CD4-positive, alpha-beta memory T cell (primary cell): ENCODE results near the gene SIGLEC8. TPM values are rescaled to one million over a fixed set of nuclear protein-coding genes. Genes with fewer than 3 reads are reported as not detected.

ENCODE experiments used
- CTCF ChIA-PET: fragments of 350-600 bp; sonication (Branson Sonifier 250); formaldehyde crosslinking; loops from one replicate; lab custom pipeline; 2021; ENCODE audit warnings: inconsistent platforms; ENCODE audit not compliant: partially characterized antibody; lab: Charles Lee
- POLR2A ChIA-PET: fragments of 350-600 bp; sonication (Branson Sonifier 250); formaldehyde crosslinking; loops from one replicate; lab custom pipeline; 2021; ENCODE audit not compliant: partially characterized antibody; lab: Charles Lee
- DNase-seq, 5 donors: peaks; one replicate each; pipeline versions ENCODE4 v3.0.0 to v3.0.0-alpha.2; 2020 to 2022; ENCODE audit warnings: mixed read lengths in 1 of 5
- H3K27ac ChIP-seq: one replicate; pipeline ENCODE4 v1.7.0; 2013; ENCODE audit warnings: low read depth, low read length
- H3K27me3 ChIP-seq: 2 replicates; pipeline ENCODE4 v1.7.0; 2013; ENCODE audit warnings: mild to moderate bottlenecking, low read length, moderate library complexity; ENCODE audit not compliant: insufficient read depth
- H3K36me3 ChIP-seq: 2 replicates; pipeline ENCODE4 v1.7.0; 2013; ENCODE audit warnings: mild to moderate bottlenecking, low read length, moderate library complexity; ENCODE audit not compliant: insufficient read depth
- H3K4me1 ChIP-seq: 2 replicates; pipeline ENCODE4 v1.7.0; 2013; ENCODE audit warnings: mild to moderate bottlenecking, low read length, moderate library complexity; ENCODE audit not compliant: insufficient read depth
- H3K4me3 ChIP-seq, 2 donors: one replicate each; pipeline ENCODE4 v1.7.0; 2013; ENCODE audit warnings: low read length in 2 of 2, mild to moderate bottlenecking in 1 of 2
- H3K9me3 ChIP-seq, 2 donors: one replicate each; pipeline ENCODE4 v1.7.0; 2013; ENCODE audit warnings: low read length in 2 of 2, control low read depth in 1 of 2; ENCODE audit not compliant: control insufficient read depth in 1 of 2
- H3K27ac Mint-ChIP-seq, 7 donors: one replicate each; pipeline ENCODE4 v1.8.0; 2020 to 2021; ENCODE audit warnings: mixed read lengths in 7 of 7, mild to moderate bottlenecking in 6 of 7, inconsistent platforms in 3 of 7, moderate library complexity in 3 of 7
- H3K27me3 Mint-ChIP-seq, 2 donors: one replicate each; pipeline ENCODE4 v1.8.0; 2020 to 2021; ENCODE audit warnings: mixed read lengths in 2 of 2
- H3K36me3 Mint-ChIP-seq, 2 donors: one replicate each; pipeline ENCODE4 v1.8.0; 2020 to 2021; ENCODE audit warnings: mixed read lengths in 2 of 2, inconsistent platforms in 1 of 2, mild to moderate bottlenecking in 1 of 2
- H3K4me1 Mint-ChIP-seq, 4 donors: one replicate each; pipeline ENCODE4 v1.8.0; 2020 to 2021; ENCODE audit warnings: mixed read lengths in 4 of 4, mild to moderate bottlenecking in 1 of 4
- H3K4me3 Mint-ChIP-seq, 8 donors: one replicate each; pipeline ENCODE4 v1.8.0; 2020 to 2021; ENCODE audit warnings: mixed read lengths in 8 of 8, mild to moderate bottlenecking in 7 of 8, moderate library complexity in 6 of 8, inconsistent platforms in 3 of 8
- H3K9me3 Mint-ChIP-seq, 8 donors: one replicate each; pipeline ENCODE4 v1.8.0; 2020 to 2021; ENCODE audit warnings: mixed read lengths in 8 of 8, mild to moderate bottlenecking in 5 of 8, inconsistent platforms in 3 of 8, moderate library complexity in 1 of 8
- intact Hi-C: fragments of 100-400 bp; cut with micrococcal nuclease; formaldehyde crosslinking; loops from one replicate; pipeline ENCODE4 v1.15.1; 2023
- polyA plus RNA-seq, 2 donors: library from polyadenylated mRNA; unstranded; fragments of 300-500 nt; fragmentation: Illumina TruSeq; gene quantifications; one replicate each; pipeline ENCODE4 v1.2.3, GENCODE V29; 2021
- total RNA-seq, 2 experiments: library from RNA; stranded (reverse); gene quantifications; one replicate each; pipeline ENCODE4 v1.2.3, GENCODE V29; 2021

Gene SIGLEC8
- total and polyA plus RNA-seq, 4 experiments from 2014 or later = not detected

- intact Hi-C loops = no loop called here
- no peak overlapping the region for H3K4me3 ChIP-seq
- DNase-seq = no peak
- H3K4me1 ChIP-seq = no peaks in the 10 kb centered on the region
- no peaks in the 10 kb centered on the region for H3K36me3 ChIP-seq
- ChIA-PET CTCF (interaction anchor here (1.0 kb wide), 1 partner anchor 12 kb away, joined by 4 read pairs; no protein-coding TSS in a partner anchor), POLR2A (no interaction called here)
- Mint-ChIP-seq H3K36me3 (no peaks in the 10 kb centered on the region), H3K4me3 (no peak overlapping the region), H3K9me3 (no peaks in the 10 kb centered on the region), H3K4me1 (peaks cover 2 to 18% (median 5%) of the 10 kb centered on the region in 4 donors), H3K27me3 (peaks cover 12 to 32% of the 10 kb centered on the region in 2 donors), H3K27ac (no peak overlapping the region)
- H3K27me3 ChIP-seq = peaks cover 10% of the 10 kb centered on the region
- H3K9me3 ChIP-seq = no peaks in the 10 kb centered on the region
- H3K27ac ChIP-seq = no peak overlapping the region
These were observed 2.1 kb upstream of the SIGLEC8 start for GRCh38 chr19:51460164-51460992.

GRCh38 chr19:51458899-51459505 is 748 bp upstream of the SIGLEC8 start:
- Histone ChIP-seq H3K27ac (no peak overlapping the region), H3K27me3 (peaks cover 10% of the 10 kb centered on the region), H3K36me3 (no peaks in the 10 kb centered on the region), H3K4me1 (no peaks in the 10 kb centered on the region), H3K4me3 (no peak overlapping the region), H3K9me3 (no peaks in the 10 kb centered on the region)
- Mint-ChIP-seq H3K36me3 (no peaks in the 10 kb centered on the region), H3K4me1 (peaks cover 2 to 13% (median 5%) of the 10 kb centered on the region in 4 donors), H3K27me3 (peaks cover 7 to 23% of the 10 kb centered on the region in 2 donors), H3K4me3 (no peak overlapping the region), H3K9me3 (no peaks in the 10 kb centered on the region), H3K27ac (peak overlapping the region in 1 of 7 donors; percentile 52)
- intact Hi-C loops = no loop called here
- CTCF ChIA-PET = no interaction called here
- POLR2A ChIA-PET = no interaction called here
- peak in 1 of 5 donors; percentile 14 for DNase-seq

- Mint-ChIP-seq H3K9me3 (peaks cover 0 to 4% (median 0%) of the 10 kb centered on the region in 8 donors), H3K36me3 (no peaks in the 10 kb centered on the region), H3K4me3 (no peak overlapping the region), H3K27ac (no peak overlapping the region), H3K27me3 (peaks cover 3 to 21% of the 10 kb centered on the region in 2 donors), H3K4me1 (peaks cover 0 to 4% (median under 1%) of the 10 kb centered on the region in 4 donors)
- DNase-seq = peak in 1 of 5 donors; percentile 25
- Histone ChIP-seq H3K36me3 (no peaks in the 10 kb centered on the region), H3K4me1 (no peaks in the 10 kb centered on the region), H3K4me3 (no peak overlapping the region), H3K9me3 (no peaks in the 10 kb centered on the region), H3K27me3 (peaks cover 7% of the 10 kb centered on the region), H3K27ac (no peak overlapping the region)
- ChIA-PET POLR2A (no interaction called here), CTCF (no interaction called here)
- intact Hi-C loops = no loop called here
These were observed 772 bp downstream of the SIGLEC8 start for GRCh38 chr19:51457351-51458013.

- peaks cover 3 to 17% of the 10 kb centered on the region in 2 donors for H3K27me3 Mint-ChIP-seq
- ChIA-PET CTCF (no interaction called here), POLR2A (no interaction called here)
- peaks cover 0 to 4% (median 0%) of the 10 kb centered on the region in 8 donors for H3K9me3 Mint-ChIP-seq
- peaks cover 0 to 4% (median under 1%) of the 10 kb centered on the region in 4 donors for H3K4me1 Mint-ChIP-seq
- Histone ChIP-seq H3K27ac (no peak overlapping the region), H3K4me1 (no peaks in the 10 kb centered on the region), H3K36me3 (no peaks in the 10 kb centered on the region), H3K4me3 (no peak overlapping the region), H3K27me3 (no peaks in the 10 kb centered on the region), H3K9me3 (no peaks in the 10 kb centered on the region)
- no peaks in the 10 kb centered on the region for H3K36me3 Mint-ChIP-seq
- no peak for DNase-seq
- intact Hi-C loops = no loop called here
- H3K27ac Mint-ChIP-seq = no peak overlapping the region
- H3K4me3 Mint-ChIP-seq = no peak overlapping the region
These were observed 1.5 kb downstream of the SIGLEC8 start for GRCh38 chr19:51456541-51457290.

GRCh38 chr19:51450730-51451307 is 7.4 kb downstream of the SIGLEC8 start:
- intact Hi-C loops = no loop called here
- Mint-ChIP-seq H3K27ac (peak overlapping the region in 2 of 7 donors; percentile 59 to 64), H3K4me1 (peaks cover 15 to 28% (median 22%) of the 10 kb centered on the region in 4 donors), H3K36me3 (no peaks in the 10 kb centered on the region), H3K27me3 (peaks cover 0 to 2% of the 10 kb centered on the region in 2 donors), H3K9me3 (peaks cover 0 to 16% (median 8%) of the 10 kb centered on the region in 8 donors), H3K4me3 (no peak overlapping the region)
- ChIA-PET CTCF (interaction anchor here (1.1 kb wide), 1 partner anchor 65 kb away, joined by 3 read pairs; no protein-coding TSS in a partner anchor), POLR2A (no interaction called here)
- peaks cover 24% of the 10 kb centered on the region for H3K4me1 ChIP-seq
- no peak overlapping the region for H3K27ac ChIP-seq
- H3K9me3 ChIP-seq = peaks cover 0 to 9% of the 10 kb centered on the region in 2 donors
- H3K27me3 ChIP-seq = no peaks in the 10 kb centered on the region
- H3K4me3 ChIP-seq = no peak overlapping the region
- DNase-seq = peak in 1 of 5 donors; percentile 25
- no peaks in the 10 kb centered on the region for H3K36me3 ChIP-seq

GRCh38 chr19:51448411-51449016 is 9.7 kb downstream of the SIGLEC8 start:
- H3K27ac Mint-ChIP-seq = peak overlapping the region; percentile 56 to 92 (median 87)
- ChIA-PET CTCF (interaction anchor here (1.2 to 3.0 kb wide), 3 partner anchors 9 to 27 kb away, joined by 4 to 8 read pairs (median 5); no protein-coding TSS in a partner anchor), POLR2A (no interaction called here)
- Histone ChIP-seq H3K27me3 (no peaks in the 10 kb centered on the region), H3K27ac (no peak overlapping the region), H3K36me3 (no peaks in the 10 kb centered on the region), H3K9me3 (peaks cover 0 to 9% of the 10 kb centered on the region in 2 donors), H3K4me1 (peaks cover 24% of the 10 kb centered on the region), H3K4me3 (no peak overlapping the region)
- intact Hi-C loops = no loop called here
- no peaks in the 10 kb centered on the region for H3K36me3 Mint-ChIP-seq
- H3K27me3 Mint-ChIP-seq = no peaks in the 10 kb centered on the region
- H3K9me3 Mint-ChIP-seq = peaks cover 0 to 12% (median 8%) of the 10 kb centered on the region in 8 donors
- peak overlapping the region; percentile 38 to 93 (median 74) for H3K4me3 Mint-ChIP-seq
- H3K4me1 Mint-ChIP-seq = peaks cover 15 to 28% (median 22%) of the 10 kb centered on the region in 4 donors
- peak in 2 of 5 donors; percentile 6 to 7 for DNase-seq
